ENCODE results near the gene LAMA1.

LAMA1 gene

DNA sequence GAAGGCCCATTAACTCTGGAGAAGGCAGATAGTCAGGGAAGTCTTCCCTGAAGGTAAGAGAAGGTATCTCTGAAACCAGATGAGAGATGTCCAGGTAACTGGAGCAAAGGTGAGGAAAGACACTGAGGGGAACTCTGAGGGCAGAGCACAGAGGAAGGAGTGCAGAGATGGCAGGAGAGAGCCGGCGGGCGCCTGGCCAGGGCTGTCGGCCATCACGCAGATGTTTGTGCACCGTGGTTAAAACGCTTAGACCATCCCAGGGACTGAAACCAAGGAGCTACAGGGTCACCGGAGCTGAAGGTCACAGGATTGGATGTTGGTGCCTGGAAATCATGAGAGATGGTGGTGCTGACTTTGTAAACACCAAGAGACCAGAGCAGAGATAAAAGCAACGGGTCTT is 55.4 kb downstream of the LAMA1 start:
- in situ Hi-C loops (cut with HindIII; ENCODE audit: low pct_unique_long_range_greater_than_20kb, low sequenced_read_pairs) = no loop called here
- DNase-seq (ENCODE audit: low read depth in 1 of 2, low spot score in 1 of 2) = no peak
- TF ChIP-seq JUND (IDR thresholded peaks at IDR 0.05; ENCODE audit: low read depth) = no peak

DNA sequence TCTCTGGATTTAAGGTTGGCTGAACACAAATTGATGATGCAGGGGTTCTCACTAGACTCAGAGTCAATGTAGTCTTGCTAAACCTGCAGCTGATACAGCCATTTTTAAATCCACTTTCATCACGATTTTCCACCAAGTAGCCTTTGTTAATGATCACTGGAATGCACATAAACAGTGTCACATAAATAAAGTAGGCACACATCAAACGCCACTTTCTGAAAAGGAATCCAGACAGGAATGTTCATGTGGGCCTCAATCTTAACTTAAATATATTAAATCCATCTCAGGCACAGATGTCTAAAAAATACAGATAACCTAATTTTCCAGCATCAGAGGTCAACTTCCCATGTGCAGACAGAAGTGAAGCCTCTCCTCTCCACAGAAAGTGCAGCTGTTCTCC is 58.3 kb downstream of the LAMA1 start:
- no peak for TF ChIP-seq JUND (IDR thresholded peaks at IDR 0.05; ENCODE audit: low read depth)
- no peak for DNase-seq (ENCODE audit: low read depth in 1 of 2, low spot score in 1 of 2)
- in situ Hi-C loops (cut with HindIII; ENCODE audit: low pct_unique_long_range_greater_than_20kb, low sequenced_read_pairs) = no loop called here

- DNase-seq (ENCODE audit: low read depth in 1 of 2, low spot score in 1 of 2) = no peak
- in situ Hi-C loops (cut with HindIII; ENCODE audit: low pct_unique_long_range_greater_than_20kb, low sequenced_read_pairs) = no loop called here
- no peak for TF ChIP-seq JUND (IDR thresholded peaks at IDR 0.05; ENCODE audit: low read depth)
These were observed 61.6 kb downstream of the LAMA1 start for GRCh38 chr18:7056026-7056425.

DNA sequence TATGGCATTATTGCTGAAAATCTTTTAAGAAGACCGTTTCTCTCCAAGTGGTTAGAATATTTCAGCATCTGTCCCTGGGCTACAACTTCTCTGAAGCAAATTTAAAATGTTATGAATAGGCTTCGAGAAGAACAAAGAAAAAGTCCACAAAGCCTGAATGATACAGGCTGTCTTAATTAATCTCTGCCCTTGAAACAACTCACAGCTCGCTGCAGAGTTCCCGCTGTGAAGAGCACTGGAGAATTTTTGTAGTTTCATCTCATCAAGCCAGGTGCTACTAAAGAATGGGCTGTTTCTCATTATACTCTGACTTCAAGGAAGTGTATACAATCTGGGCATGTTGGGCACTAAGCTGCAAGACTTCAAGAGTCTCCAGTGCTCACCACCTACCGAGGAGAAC is 67.6 kb downstream of the LAMA1 start:
- TF ChIP-seq JUND (IDR thresholded peaks at IDR 0.05; ENCODE audit: low read depth) = no peak
- in situ Hi-C loops (cut with HindIII; ENCODE audit: low pct_unique_long_range_greater_than_20kb, low sequenced_read_pairs) = no loop called here
- DNase-seq (ENCODE audit: low read depth in 1 of 2, low spot score in 1 of 2) = no peak

DNA sequence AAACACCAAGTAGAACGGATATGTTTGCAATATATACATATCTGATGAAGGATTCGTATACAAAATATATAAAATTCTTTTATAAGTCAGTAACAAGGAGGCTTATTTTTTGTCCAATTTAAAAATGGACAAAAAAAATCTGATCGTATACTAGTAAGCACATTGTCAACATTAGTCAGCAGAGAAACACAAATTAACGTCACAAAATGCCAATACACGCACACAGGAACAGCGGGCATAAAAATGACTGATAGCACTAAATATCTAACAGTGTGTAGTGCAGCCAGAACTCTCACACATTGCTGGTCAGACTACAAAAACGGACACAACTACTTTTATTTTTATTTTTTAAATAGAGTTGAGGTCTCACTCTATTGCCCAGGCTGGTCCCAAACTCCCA is 69.5 kb downstream of the LAMA1 start:
- in situ Hi-C loops (cut with HindIII; ENCODE audit: low pct_unique_long_range_greater_than_20kb, low sequenced_read_pairs) = no loop called here
- TF ChIP-seq JUND (IDR thresholded peaks at IDR 0.05; ENCODE audit: low read depth) = no peak
- no peak for DNase-seq (ENCODE audit: low read depth in 1 of 2, low spot score in 1 of 2)

DNA sequence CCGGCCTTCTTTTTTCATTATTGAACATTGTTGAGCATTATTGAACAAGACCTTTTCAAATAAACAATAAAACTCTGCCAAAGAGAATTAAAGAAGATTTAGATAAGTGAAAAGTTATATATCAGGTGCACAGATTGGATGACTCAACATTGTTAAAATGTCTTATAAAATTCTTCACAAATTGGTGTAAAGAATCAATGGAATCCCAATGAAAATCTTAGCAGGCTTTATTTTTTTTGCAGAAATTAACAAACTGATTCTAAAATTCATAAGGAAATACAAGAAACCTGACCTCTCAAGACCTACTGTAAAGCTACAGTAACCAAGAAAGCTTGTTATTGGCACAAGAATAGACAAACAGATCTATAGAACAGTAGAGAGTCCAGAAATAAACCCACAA is 70.3 kb downstream of the LAMA1 start:
- no peak for TF ChIP-seq JUND (IDR thresholded peaks at IDR 0.05; ENCODE audit: low read depth)
- in situ Hi-C loops (cut with HindIII; ENCODE audit: low pct_unique_long_range_greater_than_20kb, low sequenced_read_pairs) = no loop called here
- DNase-seq (ENCODE audit: low read depth in 1 of 2, low spot score in 1 of 2) = no peak

DNA sequence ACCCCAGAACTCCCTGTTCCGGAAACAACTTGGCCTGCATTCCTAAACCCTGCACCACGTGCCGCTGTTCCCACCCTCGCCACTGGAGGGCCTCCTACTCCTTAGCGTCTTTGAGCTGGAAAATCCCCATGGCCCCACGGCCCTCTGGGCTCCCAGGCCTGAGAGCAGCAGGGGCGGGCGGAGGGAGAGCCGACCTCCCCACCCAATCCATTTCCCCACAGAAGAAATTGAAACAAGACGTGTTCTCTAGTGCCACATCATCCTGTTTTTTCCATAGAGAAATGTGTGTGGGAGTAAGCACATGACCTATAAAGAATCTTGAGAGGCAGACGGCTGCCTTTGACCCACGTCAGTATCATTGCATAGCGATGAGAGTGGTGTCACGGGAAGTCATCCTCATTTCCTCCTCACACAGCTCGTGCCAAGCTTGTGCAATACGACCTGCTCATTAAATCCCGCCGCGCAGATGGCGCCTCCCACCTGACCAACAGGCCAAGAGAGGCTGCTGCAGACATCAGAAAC is 79.2 kb downstream of the LAMA1 start:
- no peak for DNase-seq (ENCODE audit: low read depth in 1 of 2, low spot score in 1 of 2)
- TF ChIP-seq JUND (IDR thresholded peaks at IDR 0.05; ENCODE audit: low read depth) = no peak
- in situ Hi-C loops (cut with HindIII; ENCODE audit: low pct_unique_long_range_greater_than_20kb, low sequenced_read_pairs) = no loop called here

GRCh38 chr18:7037470-7037869 is 80.1 kb downstream of the LAMA1 start:
- DNase-seq (ENCODE audit: low read depth in 1 of 2, low spot score in 1 of 2) = no peak
- in situ Hi-C loops (cut with HindIII; ENCODE audit: low pct_unique_long_range_greater_than_20kb, low sequenced_read_pairs) = no loop called here
- TF ChIP-seq JUND (IDR thresholded peaks at IDR 0.05; ENCODE audit: low read depth) = no peak

DNA sequence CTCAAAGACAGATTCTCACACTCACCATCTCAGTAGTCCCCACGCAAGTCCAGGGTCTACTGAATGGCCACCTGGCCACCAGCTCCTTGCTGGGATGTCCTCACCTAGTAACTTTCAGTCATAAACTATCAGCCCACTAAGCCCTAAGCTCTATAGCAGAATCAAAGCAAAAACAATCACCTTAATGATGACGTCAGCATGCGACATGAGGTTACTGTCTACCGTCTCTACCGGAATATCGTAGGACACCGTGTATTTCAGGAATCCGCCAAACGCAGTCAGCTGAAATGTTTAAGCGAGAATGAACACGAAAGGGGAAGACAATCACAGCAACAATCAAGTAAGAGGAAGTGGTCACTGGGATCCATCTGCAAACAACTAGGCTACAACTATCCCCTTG is 81.8 kb downstream of the LAMA1 start:
- in situ Hi-C loops (cut with HindIII; ENCODE audit: low pct_unique_long_range_greater_than_20kb, low sequenced_read_pairs) = no loop called here
- TF ChIP-seq JUND (IDR thresholded peaks at IDR 0.05; ENCODE audit: low read depth) = no peak
- DNase-seq (ENCODE audit: low read depth in 1 of 2, low spot score in 1 of 2) = no peak

GRCh38 chr18:7034924-7035323 is 82.7 kb downstream of the LAMA1 start:
- DNase-seq (ENCODE audit: low read depth in 1 of 2, low spot score in 1 of 2) = no peak
- no peak for TF ChIP-seq JUND (IDR thresholded peaks at IDR 0.05; ENCODE audit: low read depth)
- in situ Hi-C loops (cut with HindIII; ENCODE audit: low pct_unique_long_range_greater_than_20kb, low sequenced_read_pairs) = no loop called here

DNA sequence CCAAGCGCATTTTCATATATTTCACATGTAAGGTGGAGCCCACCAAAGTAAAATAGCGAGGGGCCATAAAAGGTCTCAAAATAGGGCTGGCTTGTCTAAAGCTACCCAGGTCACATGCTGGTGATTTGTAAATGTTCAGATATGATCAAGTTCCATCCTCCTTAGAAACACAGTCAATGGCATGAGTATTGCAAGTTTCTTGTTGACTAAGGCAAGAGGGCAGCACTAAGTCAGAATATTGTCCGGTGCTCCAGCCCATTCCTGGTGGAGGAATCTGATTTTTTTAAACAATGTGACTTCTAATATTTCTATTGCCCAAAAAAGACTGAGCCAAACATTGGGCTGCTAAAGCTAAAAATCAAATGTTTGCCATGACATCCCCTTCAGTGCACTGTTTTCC is 85.1 kb downstream of the LAMA1 start:
- in situ Hi-C loops (cut with HindIII; ENCODE audit: low pct_unique_long_range_greater_than_20kb, low sequenced_read_pairs) = no loop called here

DNA sequence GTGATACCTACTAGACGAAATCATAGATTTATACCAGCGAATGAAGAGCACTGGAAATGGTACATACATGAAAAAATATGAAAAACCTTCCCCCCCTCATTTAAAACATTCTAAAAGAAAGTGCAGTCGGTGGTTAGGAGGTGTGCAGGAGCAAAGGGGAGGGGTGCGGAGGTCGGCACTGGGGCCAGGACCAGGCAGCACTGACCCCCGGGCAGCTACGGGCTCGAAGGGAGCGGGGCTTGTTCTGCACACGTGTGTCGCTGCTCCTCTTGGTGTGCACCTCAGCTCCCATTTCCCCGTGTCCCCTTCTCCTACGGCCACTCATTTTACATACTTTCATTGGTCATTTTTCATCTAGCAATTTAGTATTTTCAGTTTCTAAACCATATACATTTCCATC is 89.0 kb downstream of the LAMA1 start:
- TF ChIP-seq JUND (IDR thresholded peaks at IDR 0.05; ENCODE audit: low read depth) = no peak
- no peak for DNase-seq (ENCODE audit: low read depth in 1 of 2, low spot score in 1 of 2)
- in situ Hi-C loops (cut with HindIII; ENCODE audit: low pct_unique_long_range_greater_than_20kb, low sequenced_read_pairs) = no loop called here

More for the DNA sequence above, 85.1 kb downstream of the LAMA1 start:
- DNase-seq (ENCODE audit: low read depth in 1 of 2, low spot score in 1 of 2) = peak in 1 of 2 experiments; percentile 7
- TF ChIP-seq JUND (IDR thresholded peaks at IDR 0.05; ENCODE audit: low read depth) = no peak

GRCh38 chr18:7025194-7025593 is 92.4 kb downstream of the LAMA1 start:
- no peak for DNase-seq (ENCODE audit: low read depth in 1 of 2, low spot score in 1 of 2)
- no peak for TF ChIP-seq JUND (IDR thresholded peaks at IDR 0.05; ENCODE audit: low read depth)
- in situ Hi-C loops (cut with HindIII; ENCODE audit: low pct_unique_long_range_greater_than_20kb, low sequenced_read_pairs) = no loop called here

DNA sequence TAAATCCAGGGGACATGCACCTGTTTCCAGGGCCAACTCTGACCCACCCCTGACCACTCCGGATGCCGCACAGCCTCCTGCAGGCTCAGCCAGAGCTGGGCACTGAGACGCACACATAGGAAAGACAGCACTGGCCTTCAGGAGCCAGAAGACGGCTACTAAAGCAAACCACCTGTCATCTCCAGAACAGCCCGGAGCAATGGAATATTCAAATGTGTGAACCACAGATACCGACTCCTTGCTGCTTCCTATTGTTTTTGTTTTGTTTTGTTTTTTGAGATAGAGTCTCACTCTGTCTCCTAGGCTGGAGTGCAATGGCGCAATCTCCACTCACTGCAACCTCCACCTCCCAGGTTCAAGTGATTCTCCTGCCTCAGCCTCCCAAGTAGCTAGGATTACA is 94.0 kb downstream of the LAMA1 start:
- in situ Hi-C loops (cut with HindIII; ENCODE audit: low pct_unique_long_range_greater_than_20kb, low sequenced_read_pairs) = no loop called here
- no peak for DNase-seq (ENCODE audit: low read depth in 1 of 2, low spot score in 1 of 2)
- no peak for TF ChIP-seq JUND (IDR thresholded peaks at IDR 0.05; ENCODE audit: low read depth)

All from T47D (cell line).